Stimulated activated CD8-positive, alpha-beta memory T cell treated with anti-CD3 and anti-CD28 coated beads, Interleukin-2, amount 100 ng/mL, for 48 hours (primary cell): ENCODE results near the gene HSD17B10.
"Not testable (repeated sequence)": the region's sequence is repeated elsewhere in the genome, so short reads cannot be mapped to it uniquely, and the experiment has no call there.

Experiments used
- DNase-seq, 2 donors: peaks; one replicate each; pipeline ENCODE4 v3.0.0-alpha.2; 2020; ENCODE audit warnings: low read depth in 2 of 2

The HSD17B10 gene

GRCh38 chrX:53433651-53434639 lies at the start of gene HSD17B10:
Gene HSD17B10 (minus strand): TSS chrX:53434370. CDS start chrX:53434345, 25 bp downstream.
- peak; percentile 79 to 83 for DNase-seq

DNA sequence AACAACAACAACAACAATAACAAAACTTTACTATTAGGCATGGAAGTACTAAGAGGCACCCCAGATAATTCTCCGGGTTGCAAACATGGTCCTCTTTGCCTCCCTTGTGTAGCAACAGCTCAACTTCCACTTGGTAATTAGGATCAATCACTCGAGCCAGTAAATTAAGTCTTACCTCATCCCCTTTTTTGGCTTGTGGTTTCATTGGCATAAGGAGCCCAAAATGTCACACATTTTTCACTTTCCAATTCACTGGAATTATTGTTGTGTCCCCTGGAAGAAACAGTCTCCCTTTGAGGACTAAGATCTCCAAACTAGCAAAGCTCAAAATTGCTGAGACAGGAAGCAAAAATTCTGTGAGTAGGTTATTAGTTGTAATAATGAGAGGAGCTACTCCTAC lies 49.2 kb upstream of the HSD17B10 start:
- no peak for DNase-seq

DNA sequence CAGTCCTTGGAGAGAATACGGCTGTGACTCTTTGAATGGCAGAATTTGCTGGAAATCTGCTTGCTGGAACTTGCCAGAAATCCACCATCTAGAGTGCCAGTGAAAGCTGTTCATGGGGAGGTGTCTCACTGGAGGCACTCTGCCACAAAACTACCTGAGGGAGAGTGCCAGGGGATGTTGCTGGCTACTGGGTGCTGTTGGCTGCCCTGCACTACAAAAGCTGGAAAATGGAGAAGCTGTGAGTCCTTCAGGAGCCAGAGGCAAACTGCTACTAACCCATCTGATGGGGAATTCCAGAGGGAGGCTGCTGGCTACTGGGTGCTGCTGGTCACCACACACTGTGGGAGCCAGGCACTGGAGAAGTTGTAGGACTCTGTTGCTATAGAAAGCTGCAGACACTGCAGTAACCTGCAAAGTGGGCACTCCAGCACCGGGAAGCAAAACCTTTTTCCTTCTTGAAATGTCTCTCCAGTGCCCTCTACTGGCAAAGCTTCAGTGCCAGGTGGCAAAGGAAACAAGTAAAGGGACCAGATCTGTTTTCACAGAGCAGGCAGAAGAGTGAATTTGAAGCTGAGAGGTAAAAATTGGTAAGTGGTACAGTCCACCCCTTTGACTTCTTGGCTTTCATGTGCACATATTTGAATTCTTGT lies 47.8 kb upstream of the HSD17B10 start:
- peak in 1 of 2 donors; percentile 14 for DNase-seq

GRCh38 chrX:53481093-53481492 lies 46.9 kb upstream of the HSD17B10 start:
- peak in 1 of 2 donors; percentile 1 for DNase-seq

DNA sequence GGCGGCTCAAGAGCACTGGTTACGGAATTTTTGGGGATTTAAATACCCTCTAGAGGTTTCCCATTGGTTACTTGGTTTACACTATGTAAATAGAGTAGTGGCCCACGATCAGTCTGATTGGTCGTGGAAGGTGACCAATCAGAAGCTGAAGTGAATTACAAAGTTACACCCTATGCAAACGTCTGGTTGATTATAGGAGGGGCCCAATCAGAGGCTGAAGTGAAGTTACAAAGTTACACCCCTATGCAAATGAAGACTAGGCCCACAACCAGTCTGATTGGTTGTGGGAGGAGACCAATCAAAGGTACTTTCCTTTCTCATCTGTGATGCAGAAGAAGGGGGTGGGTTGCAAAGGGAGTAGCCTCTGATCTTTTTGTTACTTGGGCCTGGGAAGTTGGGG lies 45.1 kb upstream of the HSD17B10 start:
- no peak for DNase-seq

DNA sequence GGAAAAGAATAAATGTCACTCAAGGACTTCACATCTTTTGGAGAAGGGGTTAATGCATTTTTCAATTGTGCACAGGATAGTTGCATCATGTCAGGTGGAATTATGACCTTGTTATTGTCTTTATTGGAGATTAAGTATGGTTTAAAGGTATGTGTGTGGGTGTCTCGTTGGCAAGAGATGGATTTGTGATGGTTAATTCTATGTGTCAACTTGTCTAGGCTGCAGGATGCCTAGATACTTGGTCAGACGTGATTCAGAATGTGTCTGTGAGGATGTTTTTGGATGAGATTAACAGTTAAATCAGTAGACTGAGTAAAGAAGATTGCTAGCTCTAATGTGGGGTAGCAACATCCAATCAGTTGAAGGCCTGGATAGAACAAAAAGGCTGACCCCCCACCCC lies 42.2 kb upstream of the HSD17B10 start:
- no peak for DNase-seq

DNA sequence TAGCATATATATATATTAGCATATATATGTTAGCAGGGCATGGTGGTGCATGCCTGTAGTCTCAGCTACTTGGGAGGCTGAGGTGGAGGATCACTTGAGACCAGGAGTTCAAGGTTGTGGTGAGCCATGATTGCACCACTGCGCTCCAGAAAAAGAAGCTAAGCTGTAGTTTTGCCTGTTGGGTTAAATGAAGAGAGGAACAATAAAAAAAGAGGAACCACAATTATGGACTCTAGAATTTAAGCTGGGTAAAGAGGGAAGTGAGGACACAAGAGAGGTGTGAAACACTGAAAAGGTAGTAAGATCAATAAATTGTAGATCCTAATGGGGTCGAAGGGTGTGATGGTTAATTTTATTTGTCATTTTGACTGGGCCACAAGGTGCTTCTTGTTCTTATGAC lies 40.5 kb upstream of the HSD17B10 start:
- no peak for DNase-seq

DNA sequence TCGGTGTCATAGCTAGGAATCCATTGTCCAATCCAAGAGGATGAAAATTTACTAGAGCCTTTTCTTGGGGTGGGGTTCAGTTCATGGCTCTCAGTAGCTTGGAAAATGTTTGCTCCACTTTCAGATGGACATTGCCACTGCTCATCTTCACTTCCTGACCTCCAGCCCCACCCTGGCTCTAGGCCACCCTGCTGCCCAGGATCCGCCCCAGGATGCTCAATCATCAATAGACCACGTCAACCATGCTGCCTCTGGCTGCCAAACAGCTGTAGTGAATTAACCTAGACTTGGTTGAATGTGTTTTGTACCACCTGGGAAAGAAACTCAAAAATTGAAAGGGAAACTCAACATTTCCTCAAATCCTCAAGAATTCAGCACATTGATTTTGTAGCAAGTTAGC lies 37.2 kb upstream of the HSD17B10 start:
- DNase-seq: no peak

GRCh38 chrX:53468659-53469058 lies 34.5 kb upstream of the HSD17B10 start:
- DNase-seq: not testable (repeated sequence)

DNA sequence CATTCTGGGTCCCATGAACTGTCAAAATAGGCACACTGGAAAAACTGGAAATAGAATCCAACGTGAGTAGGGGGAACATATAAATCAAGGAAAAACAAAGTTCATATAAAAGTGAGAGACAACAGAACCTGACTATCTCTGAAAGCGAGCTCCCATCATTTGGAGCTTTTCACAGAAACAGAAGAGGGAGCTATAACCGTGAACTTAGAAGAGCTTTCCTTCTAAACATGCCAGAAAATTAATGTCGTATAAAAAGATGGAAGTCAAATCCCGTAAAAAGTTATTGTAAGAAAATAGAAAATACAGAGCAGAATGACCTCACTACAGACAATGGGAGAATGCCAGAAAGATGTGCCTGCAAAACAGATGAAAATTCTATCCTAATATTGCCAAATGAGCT lies 23.9 kb upstream of the HSD17B10 start:
- no peak for DNase-seq

- DNase-seq: no peak
These were observed 22.1 kb upstream of the HSD17B10 start for GRCh38 chrX:53456254-53456653.

- no peak for DNase-seq
These were observed 18.6 kb upstream of the HSD17B10 start for GRCh38 chrX:53452812-53453211.

GRCh38 chrX:53449632-53450031 lies 15.5 kb upstream of the HSD17B10 start:
- DNase-seq: no peak

- DNase-seq: no peak
These were observed 13.3 kb upstream of the HSD17B10 start for GRCh38 chrX:53447441-53447840.

GRCh38 chrX:53445977-53446376 lies 11.8 kb upstream of the HSD17B10 start:
- DNase-seq: peak in 1 of 2 donors; percentile 28

DNA sequence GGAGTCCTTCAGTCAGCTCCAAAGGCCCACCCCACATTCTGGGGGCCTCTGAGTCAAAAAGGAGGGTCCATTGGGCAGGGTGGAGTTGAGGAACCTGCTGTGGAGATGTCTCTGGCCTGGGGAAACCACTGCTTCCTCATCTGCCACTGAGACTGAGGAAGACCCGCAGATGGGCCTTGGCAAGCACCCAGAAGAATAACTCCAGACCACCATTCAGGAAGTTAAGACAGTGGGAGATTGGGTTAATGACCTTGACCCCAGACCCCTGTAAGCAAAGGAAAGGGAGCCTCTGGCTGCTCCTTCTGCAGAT lies 8.1 kb upstream of the HSD17B10 start:
- no peak for DNase-seq

DNA sequence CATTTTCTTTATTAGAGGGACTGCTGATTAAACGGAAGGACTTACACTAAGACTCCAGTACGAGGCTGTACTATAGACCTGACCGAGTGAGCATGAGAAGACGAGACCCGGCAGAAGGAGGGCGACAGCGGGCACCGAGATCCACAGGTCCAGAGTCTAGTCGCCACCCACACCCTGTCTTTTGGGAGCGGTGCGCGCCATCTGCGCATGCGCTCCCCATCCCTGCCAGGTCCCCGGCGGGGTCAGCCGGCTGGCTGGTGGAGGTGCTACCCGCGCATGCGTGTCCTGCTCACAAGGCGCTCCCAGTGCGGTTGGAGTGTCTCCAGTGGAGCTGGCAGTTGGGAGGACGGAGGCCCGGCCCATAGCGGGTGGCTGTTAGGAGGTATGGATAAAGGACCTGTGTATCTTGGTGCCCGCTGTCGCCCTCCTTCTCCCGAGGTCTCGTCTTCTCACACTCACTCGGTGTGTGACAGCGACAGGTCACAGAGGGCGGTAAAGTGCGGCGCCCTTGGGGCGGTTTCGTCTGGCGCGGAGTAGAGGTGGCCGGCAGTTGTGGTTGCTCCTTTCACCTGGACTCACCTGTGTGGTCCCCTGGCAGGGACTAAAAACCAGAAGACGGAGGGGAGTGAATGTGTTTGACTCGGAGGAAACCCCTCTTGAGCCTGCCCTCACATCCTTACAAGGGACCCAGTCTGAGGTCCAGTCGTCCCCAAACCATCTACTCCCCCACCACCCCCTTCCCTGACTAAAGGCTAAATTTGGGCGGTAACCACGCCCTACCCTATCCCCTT lies 7.6 kb upstream of the HSD17B10 start:
- DNase-seq: peak; percentile 64 to 67

GRCh38 chrX:53440621-53441517 lies 6.7 kb upstream of the HSD17B10 start:
- peak in 1 of 2 donors; percentile 20 for DNase-seq

- DNase-seq: no peak
These were observed 5.9 kb upstream of the HSD17B10 start for GRCh38 chrX:53440101-53440500.

DNA sequence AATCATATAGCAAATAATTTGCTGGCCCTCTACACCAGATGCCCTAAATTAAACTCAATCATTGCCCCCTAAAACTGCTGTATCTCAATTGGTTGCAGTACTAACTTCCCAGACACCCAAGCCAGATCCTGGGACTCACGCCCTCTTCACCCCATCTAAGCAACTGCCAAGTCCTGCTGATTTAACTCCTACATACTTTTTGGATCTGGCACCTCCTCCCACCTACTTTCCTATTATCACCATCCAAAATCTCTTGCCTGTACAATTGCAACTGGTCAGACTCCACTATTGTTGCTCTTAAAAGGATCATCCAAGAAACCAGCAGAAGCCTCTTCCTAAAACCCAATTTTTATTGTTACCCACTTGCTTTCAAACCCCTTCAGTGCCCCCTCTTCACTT lies 4.7 kb upstream of the HSD17B10 start:
- no peak for DNase-seq

GRCh38 chrX:53438174-53438831 lies 4.1 kb upstream of the HSD17B10 start:
- no peak for DNase-seq
